Frontal cortex (tissue), 4 donors: ENCODE data around the gene KAZN. TPM values are rescaled to one million over a fixed set of nuclear protein-coding genes. Genes with fewer than 3 reads are reported as not detected.

Experiments
- DNase-seq, 2 donors: peaks; one replicate each; pipeline ENCODE4 v3.0.0; 2012; ENCODE audit warnings: low spot score in 2 of 2
- FAIRE-seq: peaks from 2 replicates; lab custom pipeline; 2012; peaks lifted over from hg19 to GRCh38; lab: Jason Lieb, UNC
- total RNA-seq: library from RNA; depleted of rRNA; stranded (reverse); fragments of >200 nt; gene quantifications from one replicate; pipeline ENCODE4 v1.2.3, GENCODE V29; 2014
- donor health status: control.
- donor health status: control.
- donor health status: control.

Gene KAZN
- total RNA-seq, 1 donor from 2014 or later, result 17.1 TPM

DNA sequence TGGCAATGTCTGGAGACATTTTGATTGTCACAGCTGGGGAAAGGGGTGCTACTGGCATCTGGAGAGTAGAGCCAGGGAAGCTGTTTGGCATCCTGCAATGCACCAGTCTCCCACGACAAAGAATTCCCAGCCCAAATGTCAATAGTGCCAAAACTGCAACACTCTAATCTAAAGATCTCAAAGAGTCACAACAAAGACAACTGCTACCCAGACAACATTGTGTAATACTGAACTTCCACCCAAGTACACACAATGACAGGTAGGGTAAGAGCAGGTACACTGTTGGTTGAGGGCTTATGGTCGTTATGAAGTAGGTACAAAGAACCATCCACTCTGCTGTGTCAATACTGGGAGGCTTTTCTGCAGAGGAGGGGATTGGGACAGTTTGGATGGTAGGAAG lies 546.8 kb downstream of the KAZN start:
- FAIRE-seq (no peak), DNase-seq (no peak)

GRCh38 chr1:15146142-15146680 lies 547.7 kb downstream of the KAZN start:
- no peak for FAIRE-seq

DNA sequence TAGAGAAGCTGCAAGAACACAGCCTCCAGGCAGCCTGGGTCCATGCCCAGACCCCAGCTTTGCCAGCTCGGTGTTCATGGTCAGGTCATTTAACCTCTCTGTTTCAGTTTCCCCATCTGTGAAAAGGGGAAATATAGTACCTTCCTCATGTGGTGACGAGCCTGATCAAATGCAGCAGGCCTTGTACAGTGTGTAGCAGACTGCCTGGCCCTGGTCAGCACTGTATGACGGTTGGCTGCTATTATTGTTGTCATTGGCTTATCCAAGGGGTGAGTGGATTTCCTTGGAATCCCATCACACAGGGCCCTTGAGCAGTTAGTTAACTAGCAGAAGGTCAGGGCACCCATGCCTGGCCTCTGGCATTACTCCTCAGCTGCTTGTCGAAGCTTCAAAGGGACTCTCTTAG lies 548.5 kb downstream of the KAZN start:
- FAIRE-seq, result no peak
- DNase-seq, result no peak

More at GRCh38 chr1:15146142-15146680, 547.7 kb downstream of the KAZN start:
- DNase-seq, result no peak

DNA sequence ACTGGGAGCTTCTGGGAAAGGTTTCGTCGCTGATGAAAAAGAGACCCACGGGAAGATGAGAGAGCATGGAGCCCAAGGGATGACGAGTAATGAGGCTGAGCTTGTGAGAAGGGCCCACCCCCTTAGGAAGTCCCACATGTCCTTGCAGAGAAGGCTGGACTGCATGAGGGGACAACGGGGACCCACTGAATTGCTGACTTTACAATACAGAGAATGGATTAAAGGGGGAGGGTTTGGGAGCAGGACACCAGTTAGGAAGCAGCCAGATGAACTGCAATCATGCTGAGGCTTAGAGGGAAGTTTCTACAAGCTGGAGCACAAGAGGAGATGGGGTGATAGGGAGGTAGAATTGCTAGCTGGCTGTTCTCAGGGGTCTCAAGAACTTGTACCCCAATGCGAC lies 549.5 kb downstream of the KAZN start:
- no peak for DNase-seq
- FAIRE-seq, result no peak

- DNase-seq, result no peak
- no peak for FAIRE-seq
Observed at GRCh38 chr1:15148475-15148874, 550.0 kb downstream of the KAZN start.

GRCh38 chr1:15148941-15149340 lies 550.5 kb downstream of the KAZN start:
- FAIRE-seq, result no peak
- DNase-seq, result no peak

- DNase-seq (no peak), FAIRE-seq (no peak)
Observed at GRCh38 chr1:15150376-15150775, 551.9 kb downstream of the KAZN start.

GRCh38 chr1:15151377-15151806 lies 552.9 kb downstream of the KAZN start:
- DNase-seq, result no peak
- no peak for FAIRE-seq

- DNase-seq, result no peak
- FAIRE-seq, result no peak
Observed at GRCh38 chr1:15151871-15152270, 553.4 kb downstream of the KAZN start.

DNA sequence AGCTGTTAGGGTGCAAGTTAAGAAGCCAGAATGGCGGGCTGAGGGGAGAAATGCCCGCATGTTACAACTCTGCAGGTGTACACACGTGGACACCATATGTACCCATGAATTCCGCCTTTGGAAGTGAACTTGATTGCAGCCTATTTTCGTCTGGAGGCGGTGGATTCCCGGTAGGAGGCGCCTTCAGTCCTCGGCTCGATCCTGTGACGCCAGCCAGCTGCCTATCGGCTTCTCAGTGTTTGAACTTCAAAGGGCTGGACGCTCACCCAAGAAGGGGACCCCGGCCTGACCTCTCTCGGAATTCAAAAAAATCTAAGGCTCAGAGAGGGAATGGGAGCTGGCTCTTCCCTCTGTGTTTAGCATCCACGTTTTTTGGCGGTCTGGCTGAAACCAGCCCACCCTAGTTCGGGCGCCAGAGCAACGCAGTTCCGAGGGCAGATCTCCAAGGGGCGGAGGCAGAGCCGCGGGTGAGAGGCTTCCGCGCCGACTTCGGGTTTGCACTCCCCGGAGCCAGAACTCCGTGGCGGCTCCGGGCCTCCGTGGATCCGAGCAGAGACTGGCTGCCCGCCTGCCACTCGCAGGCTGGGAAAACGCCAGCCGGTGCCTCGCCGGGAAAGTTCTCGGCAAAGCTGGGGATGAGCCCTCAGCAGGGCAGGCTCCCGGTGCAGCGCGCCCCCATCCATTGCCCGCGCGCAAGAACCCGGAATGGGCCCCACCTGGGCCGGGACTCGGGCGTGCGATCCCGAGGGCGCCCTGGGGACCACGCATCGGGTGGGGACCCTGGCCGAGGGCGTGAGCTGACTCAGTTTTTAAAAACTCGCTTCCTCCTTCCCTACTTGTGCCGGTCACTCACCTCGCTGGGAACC lies 554.1 kb downstream of the KAZN start:
- no peak for FAIRE-seq
- DNase-seq, result peak; percentile 77 to 86

DNA sequence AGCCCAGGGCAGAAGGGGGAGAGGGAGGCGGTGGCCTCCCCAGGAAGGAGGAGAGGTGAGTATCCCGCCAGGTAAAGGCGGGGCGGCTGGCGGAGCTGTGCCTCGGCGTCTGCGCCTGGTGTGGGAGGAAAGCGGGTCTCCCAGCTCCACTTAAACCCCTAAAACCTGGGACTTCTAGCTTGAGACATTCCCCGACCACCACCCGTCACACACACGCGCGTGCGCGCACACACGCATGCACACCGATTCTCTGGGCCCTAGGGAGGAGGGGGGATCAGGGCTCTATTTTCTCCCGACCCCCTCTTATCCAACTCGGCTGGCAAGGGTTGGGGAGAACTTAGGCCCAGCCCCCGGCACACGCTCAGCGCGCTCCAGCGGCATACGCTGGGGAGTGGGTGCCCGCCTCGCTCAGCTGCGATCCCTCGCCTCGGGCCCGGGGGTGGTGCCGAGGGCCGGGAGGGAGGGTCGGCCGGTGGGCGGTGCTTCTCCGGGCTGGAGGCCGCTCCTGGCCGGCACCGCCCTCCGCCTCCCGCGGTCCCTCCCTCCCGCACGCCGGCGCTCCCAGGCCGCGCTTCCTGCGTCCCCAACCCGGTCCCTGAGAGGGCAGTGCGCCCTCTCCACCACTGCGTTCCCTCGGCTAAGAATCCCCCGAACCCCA lies 554.8 kb downstream of the KAZN start, which contains the start of gene TMEM51:
TSS of gene TMEM51 (plus strand) at position 564 of the 658 bp plus-strand sequence. CDS start 61,341 bp downstream, outside the sequence.
- FAIRE-seq, result no peak
- peak; percentile 60 to 70 for DNase-seq

DNA sequence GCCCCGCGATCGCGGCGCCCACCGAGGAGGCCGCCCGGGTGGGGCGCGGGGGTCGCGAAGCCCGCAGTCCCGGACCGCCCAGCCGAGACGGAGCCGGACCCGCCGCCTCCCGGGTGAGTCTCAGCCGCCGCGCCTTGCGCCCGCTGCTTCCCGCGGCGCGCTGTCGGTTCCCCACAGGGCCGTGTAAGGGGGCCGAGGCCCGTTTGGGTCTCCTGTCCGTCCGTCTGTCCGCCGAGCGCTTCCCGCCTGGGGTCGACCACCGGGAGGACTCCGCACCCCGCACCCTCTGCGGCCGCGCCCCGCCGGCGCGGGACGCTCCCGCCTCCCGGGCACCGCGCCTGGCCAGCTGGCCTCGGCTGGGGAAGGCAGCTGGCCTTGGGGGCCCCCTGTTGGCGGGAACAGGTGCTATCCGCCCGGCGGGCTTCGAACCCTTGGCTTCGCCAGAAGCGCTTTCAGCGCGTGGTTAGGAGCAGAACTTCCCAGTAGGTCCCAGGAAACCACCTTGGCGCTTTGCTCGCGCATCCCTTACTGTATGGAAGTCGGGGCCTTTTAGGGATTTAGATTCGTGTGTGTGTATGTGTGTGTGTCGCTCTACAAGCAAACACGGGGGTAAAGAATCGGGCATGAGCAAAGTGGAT lies 555.5 kb downstream of the KAZN start:
- DNase-seq (peak; percentile 70 to 73), FAIRE-seq (no peak)

DNA sequence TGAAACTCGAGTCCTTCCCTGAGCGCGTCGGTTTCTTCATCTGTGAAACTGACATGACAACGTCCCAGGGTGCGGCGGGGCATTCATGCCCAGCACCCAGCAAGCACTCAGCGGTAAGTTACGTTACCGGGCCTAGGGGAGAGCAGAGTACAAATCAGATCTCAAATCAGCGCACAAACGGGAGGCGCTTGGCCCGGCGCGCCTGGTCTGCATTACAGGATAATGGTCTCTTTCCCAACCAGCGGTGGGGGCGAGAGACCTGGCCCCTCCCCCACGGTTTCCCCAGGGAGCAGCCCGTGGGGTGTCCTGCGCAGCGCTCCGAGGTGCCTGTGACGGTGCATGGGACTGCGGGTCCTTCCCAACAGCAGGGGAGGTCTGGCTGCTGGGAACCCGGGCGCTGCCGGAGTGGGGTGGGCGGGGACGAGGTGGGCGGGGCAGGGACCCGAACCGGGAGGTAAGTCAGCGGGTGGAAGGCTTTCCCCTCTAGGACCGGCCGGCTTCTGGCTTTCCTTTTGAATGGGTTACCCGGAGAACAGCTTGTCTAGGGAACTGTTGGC lies 556.1 kb downstream of the KAZN start:
- FAIRE-seq, result no peak

GRCh38 chr1:15155191-15155590 lies 556.7 kb downstream of the KAZN start:
- DNase-seq, result no peak
- no peak for FAIRE-seq

More for the DNA sequence above, 556.1 kb downstream of the KAZN start:
- no peak for DNase-seq

GRCh38 chr1:15155888-15156741 lies 557.6 kb downstream of the KAZN start:
- FAIRE-seq, result no peak
- DNase-seq, result no peak

- DNase-seq (no peak), FAIRE-seq (no peak)
Observed at GRCh38 chr1:15156807-15157380, 558.4 kb downstream of the KAZN start.

GRCh38 chr1:15157524-15158399 lies 559.3 kb downstream of the KAZN start:
- FAIRE-seq, result no peak
- no peak for DNase-seq
